ENCODE data around the gene RB1.

DNA sequence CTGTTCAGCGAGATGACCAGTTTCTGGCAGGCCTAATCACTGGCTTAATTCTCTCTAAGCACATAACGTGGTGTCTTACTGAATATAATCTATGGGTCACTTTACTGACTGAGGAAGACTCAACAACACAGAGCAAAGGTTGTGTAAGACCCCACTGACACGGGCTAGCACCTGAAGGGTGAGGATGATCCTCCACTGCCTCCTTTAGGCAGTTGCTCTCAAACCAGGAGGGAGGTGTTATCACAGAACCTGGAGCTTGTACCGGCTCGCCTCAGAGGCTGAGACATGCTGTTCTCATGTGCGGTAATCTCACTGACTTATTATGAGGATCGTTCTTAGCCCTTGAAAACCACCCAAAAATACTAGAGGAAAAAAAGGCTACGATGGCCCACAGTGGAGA is 201.1 kb downstream of the RB1 start:
- TF ChIP-seq POLR2AphosphoS5 (IDR thresholded peaks at IDR 0.05; ENCODE audit: low read depth, low read length) = no peak
- no peak for TF ChIP-seq SIN3A (IDR thresholded peaks at IDR 0.05; ENCODE audit: borderline replicate concordance, insufficient read depth, low read length)
- no peak for TF ChIP-seq TAF1 (IDR thresholded peaks at IDR 0.05; ENCODE audit: borderline replicate concordance, insufficient read depth, low read length)
- no peak for TF ChIP-seq REST (IDR thresholded peaks at IDR 0.05; ENCODE audit: insufficient read depth in 1 of 2, low read depth in 2 of 2, low read length in 2 of 2)

Data from PFSK-1 (cell line).